A549 (cell line): ENCODE measurements around the gene CDC42.

Source experiments
- CEBPB ChIP-seq, 2 experiments: fragments of >200 bp in 1 of 2; sonication (Bioruptor Twin) in 1 of 2; formaldehyde crosslinking in 1 of 2; IDR thresholded peaks; 2 replicates each; pipeline ENCODE4 v1.6.1; 2012 to 2016
- GATA3 ChIP-seq: IDR thresholded peaks from 2 replicates; pipeline ENCODE4 v1.6.1; 2012; ENCODE audit warnings: borderline replicate concordance
- HOXA7 ChIP-seq: fragments of 250-450 bp; sonication (Bioruptor Pico); IDR thresholded peaks from 2 replicates; pipeline ENCODE4 v1.5.0; 2020; ENCODE audit warnings: mild to moderate bottlenecking, moderate library complexity
- JUN ChIP-seq, 2 experiments: fragments of >200 bp; sonication (Bioruptor Twin); formaldehyde crosslinking; IDR thresholded peaks; 2 replicates in 1 of 2; 3 replicates in 1 of 2; pipeline ENCODE4 v1.6.1; 2016 to 2017
- KDM1A ChIP-seq: fragments of 200-600 bp; sonication (generic); IDR thresholded peaks from 2 replicates; pipeline ENCODE4 v1.6.1; 2016; ENCODE audit warnings: low read depth, mild to moderate bottlenecking
- MYC ChIP-seq: IDR thresholded peaks from 2 replicates; pipeline ENCODE4 v1.6.1; 2012; ENCODE audit warnings: mild to moderate bottlenecking, inconsistent platforms, low read length, improper control_type of control experiment, borderline replicate concordance
- POLR2A ChIP-seq: IDR thresholded peaks from 2 replicates; pipeline ENCODE4 v1.6.1; 2012; ENCODE audit warnings: mild to moderate bottlenecking, low read length
- RAD21 ChIP-seq, 2 experiments: fragments of >200 bp in 1 of 2; sonication (Bioruptor Twin) in 1 of 2; formaldehyde crosslinking in 1 of 2; IDR thresholded peaks in 1 of 2; conservative IDR thresholded peaks in 1 of 2; 2 replicates in 1 of 2; 3 replicates in 1 of 2; pipeline ENCODE4 v1.6.1; 2012 to 2018; ENCODE audit warnings: inconsistent platforms in 1 of 2
- TF ChIP-seq, protein P1 (sequence below): IDR thresholded peaks from 2 replicates; pipeline ENCODE4 v1.6.1; 2012
- TF ChIP-seq, protein P2 (sequence below): fragments of 150-350 bp; IDR thresholded peaks from 2 replicates; pipeline ENCODE4 v1.6.1; 2014; ENCODE audit warnings: low read depth, mild to moderate bottlenecking, low read length
- TF ChIP-seq, protein P3 (sequence below): IDR thresholded peaks from 2 replicates; pipeline ENCODE4 v1.6.1; 2012
- TF ChIP-seq, protein P4 (sequence below): fragments of 450-650 bp; IDR thresholded peaks from 2 replicates; pipeline ENCODE4 v1.6.1; 2014; ENCODE audit warnings: antibody characterized with exemption
- TF ChIP-seq, protein P5 (sequence below): fragments of >200 bp; sonication (Bioruptor Twin); formaldehyde crosslinking; IDR thresholded peaks from 3 replicates; pipeline ENCODE4 v1.5.1; 2016

DNA sequence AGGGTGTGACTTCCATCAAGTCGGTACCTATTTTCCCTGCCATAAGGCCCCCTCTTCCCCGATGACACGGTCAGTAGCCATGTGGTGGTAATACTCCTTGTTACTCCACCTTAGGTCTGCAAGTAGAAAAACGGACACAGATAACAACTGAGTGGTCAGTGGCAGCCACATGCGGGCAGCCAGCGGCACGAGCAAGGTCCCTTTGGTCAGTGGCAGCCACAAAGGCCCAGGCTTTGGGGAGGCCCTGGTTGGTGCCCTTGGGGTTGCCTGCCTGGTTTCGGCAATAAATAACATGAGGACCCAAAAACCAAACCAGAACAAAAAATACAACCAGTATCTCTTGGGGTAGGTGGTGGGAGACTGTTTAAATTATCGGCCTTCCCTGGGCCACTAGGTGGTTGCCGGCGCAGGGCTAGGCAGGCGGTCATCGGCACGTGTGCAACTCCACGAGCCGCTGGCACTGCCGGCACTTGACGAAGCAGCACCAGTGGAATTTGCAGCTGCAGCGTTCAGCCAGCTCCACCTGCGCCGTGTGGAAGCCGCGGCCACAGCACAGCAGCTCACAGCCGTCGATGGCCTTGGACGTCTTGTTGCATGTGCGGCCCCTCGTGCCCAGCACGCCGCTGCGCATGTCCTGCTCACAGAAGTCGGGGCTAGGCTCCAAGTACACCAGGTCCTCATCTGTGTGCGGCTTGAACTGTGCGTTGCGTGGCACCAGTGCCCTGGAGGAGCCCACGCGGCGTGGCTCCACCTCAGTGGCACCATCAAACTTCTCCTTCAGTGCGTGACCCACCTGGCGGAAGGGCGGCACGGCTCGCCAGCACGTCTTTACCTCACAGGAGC lies 67.3 kb downstream of the CDC42 start:
- TF ChIP-seq, protein P1, sequence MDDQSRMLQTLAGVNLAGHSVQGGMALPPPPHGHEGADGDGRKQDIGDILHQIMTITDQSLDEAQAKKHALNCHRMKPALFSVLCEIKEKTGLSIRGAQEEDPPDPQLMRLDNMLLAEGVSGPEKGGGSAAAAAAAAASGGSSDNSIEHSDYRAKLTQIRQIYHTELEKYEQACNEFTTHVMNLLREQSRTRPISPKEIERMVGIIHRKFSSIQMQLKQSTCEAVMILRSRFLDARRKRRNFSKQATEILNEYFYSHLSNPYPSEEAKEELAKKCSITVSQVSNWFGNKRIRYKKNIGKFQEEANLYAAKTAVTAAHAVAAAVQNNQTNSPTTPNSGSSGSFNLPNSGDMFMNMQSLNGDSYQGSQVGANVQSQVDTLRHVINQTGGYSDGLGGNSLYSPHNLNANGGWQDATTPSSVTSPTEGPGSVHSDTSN: no peak
- TF ChIP-seq GATA3: no peak
- TF ChIP-seq, protein P2, sequence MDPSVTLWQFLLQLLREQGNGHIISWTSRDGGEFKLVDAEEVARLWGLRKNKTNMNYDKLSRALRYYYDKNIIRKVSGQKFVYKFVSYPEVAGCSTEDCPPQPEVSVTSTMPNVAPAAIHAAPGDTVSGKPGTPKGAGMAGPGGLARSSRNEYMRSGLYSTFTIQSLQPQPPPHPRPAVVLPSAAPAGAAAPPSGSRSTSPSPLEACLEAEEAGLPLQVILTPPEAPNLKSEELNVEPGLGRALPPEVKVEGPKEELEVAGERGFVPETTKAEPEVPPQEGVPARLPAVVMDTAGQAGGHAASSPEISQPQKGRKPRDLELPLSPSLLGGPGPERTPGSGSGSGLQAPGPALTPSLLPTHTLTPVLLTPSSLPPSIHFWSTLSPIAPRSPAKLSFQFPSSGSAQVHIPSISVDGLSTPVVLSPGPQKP: no peak
- TF ChIP-seq CEBPB (IDR thresholded peaks at IDR 0.05): no peak
- TF ChIP-seq POLR2A: no peak
- no peak for TF ChIP-seq HOXA7
- TF ChIP-seq, protein P3, sequence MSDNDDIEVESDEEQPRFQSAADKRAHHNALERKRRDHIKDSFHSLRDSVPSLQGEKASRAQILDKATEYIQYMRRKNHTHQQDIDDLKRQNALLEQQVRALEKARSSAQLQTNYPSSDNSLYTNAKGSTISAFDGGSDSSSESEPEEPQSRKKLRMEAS: no peak
- TF ChIP-seq, protein P4, sequence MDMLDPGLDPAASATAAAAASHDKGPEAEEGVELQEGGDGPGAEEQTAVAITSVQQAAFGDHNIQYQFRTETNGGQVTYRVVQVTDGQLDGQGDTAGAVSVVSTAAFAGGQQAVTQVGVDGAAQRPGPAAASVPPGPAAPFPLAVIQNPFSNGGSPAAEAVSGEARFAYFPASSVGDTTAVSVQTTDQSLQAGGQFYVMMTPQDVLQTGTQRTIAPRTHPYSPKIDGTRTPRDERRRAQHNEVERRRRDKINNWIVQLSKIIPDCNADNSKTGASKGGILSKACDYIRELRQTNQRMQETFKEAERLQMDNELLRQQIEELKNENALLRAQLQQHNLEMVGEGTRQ: no peak
- TF ChIP-seq, protein P5, sequence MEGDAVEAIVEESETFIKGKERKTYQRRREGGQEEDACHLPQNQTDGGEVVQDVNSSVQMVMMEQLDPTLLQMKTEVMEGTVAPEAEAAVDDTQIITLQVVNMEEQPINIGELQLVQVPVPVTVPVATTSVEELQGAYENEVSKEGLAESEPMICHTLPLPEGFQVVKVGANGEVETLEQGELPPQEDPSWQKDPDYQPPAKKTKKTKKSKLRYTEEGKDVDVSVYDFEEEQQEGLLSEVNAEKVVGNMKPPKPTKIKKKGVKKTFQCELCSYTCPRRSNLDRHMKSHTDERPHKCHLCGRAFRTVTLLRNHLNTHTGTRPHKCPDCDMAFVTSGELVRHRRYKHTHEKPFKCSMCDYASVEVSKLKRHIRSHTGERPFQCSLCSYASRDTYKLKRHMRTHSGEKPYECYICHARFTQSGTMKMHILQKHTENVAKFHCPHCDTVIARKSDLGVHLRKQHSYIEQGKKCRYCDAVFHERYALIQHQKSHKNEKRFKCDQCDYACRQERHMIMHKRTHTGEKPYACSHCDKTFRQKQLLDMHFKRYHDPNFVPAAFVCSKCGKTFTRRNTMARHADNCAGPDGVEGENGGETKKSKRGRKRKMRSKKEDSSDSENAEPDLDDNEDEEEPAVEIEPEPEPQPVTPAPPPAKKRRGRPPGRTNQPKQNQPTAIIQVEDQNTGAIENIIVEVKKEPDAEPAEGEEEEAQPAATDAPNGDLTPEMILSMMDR: no peak
- no peak for TF ChIP-seq JUN (IDR thresholded peaks at IDR 0.05)
- no peak for TF ChIP-seq RAD21 (conservative IDR thresholded peaks at IDR 0.05 in 1 of 2, IDR thresholded peaks at IDR 0.05 in 1 of 2)
- no peak for TF ChIP-seq KDM1A
- no peak for TF ChIP-seq MYC
